HCT116 (cell line): ENCODE results near the gene HSPA12A. TPM values are rescaled to one million over a fixed set of nuclear protein-coding genes. Genes with fewer than 3 reads are reported as not detected.

Experiments used
- ATAC-seq: fragments of 200-7000 bp; cut with Tn5 transposase; 2 replicates; pipeline ENCODE4 v1.9.1; 2020; ENCODE audit warnings: mild to moderate bottlenecking, moderate library complexity
- BruUV-seq: library from RNA; stranded (reverse); fragments of 400-500 nt; replicated peaks from 2 replicates; lab custom pipeline; 2021; lab: Mats Ljungman, UMichigan
- CTCF ChIA-PET: fragments of 300-600 bp; sonication (Branson Sonifier 250); formaldehyde crosslinking; loops from one replicate; lab custom pipeline; 2021; ENCODE audit warnings: antibody characterized with exemption; lab: Charles Lee
- POLR2A ChIA-PET: fragments of 300-600, 350-600 bp; sonication (Branson Sonifier 250); formaldehyde crosslinking; loops from one replicate; lab custom pipeline; 2021; ENCODE audit warnings: antibody characterized with exemption; lab: Charles Lee
- RAD21 ChIA-PET, 2 experiments: fragments of 300-600 bp; sonication (Branson Sonifier 250); formaldehyde crosslinking; loops; one replicate each; lab custom pipeline; 2023; ENCODE audit warnings: low total read pairs in 2 of 2; ENCODE audit not compliant: uncharacterized antibody in 2 of 2, unreplicated experiment in 2 of 2, low non-redundant PET in 1 of 2; lab: Charles Lee
- DNase-seq: peaks from one replicate; pipeline ENCODE4 v3.0.0-alpha.2; 2010; ENCODE audit warnings: low read depth, low spot score
- H2AFZ ChIP-seq: fragments of 200-600 bp; shearing (Covaris generic), sonication (generic); 2 replicates; pipeline ENCODE4 v1.6.1; 2017; ENCODE audit warnings: low read depth, mixed run types, mixed read lengths, antibody characterized with exemption, low read length; ENCODE audit not compliant: poor library complexity, severe bottlenecking
- H3K27ac ChIP-seq: 2 replicates; pipeline ENCODE4 v1.5.1; 2012; ENCODE audit warnings: low read depth, low read length
- H3K27me3 ChIP-seq: fragments of 200-600 bp; sonication (generic); 2 replicates; pipeline ENCODE4 v1.6.1; 2016; ENCODE audit warnings: mixed run types, low read length, mixed read lengths; ENCODE audit not compliant: insufficient read depth
- H3K36me3 ChIP-seq, 2 experiments: fragments of 200-500 bp in 1 of 2; fragments of 200-600 bp in 1 of 2; sonication (Bioruptor generic) in 1 of 2; sonication (generic) in 1 of 2; 2 replicates each; pipeline versions ENCODE4 v1.5.1 to v1.6.1; 2014 to 2016; ENCODE audit warnings: low read length in 2 of 2, inconsistent platforms in 1 of 2, mixed read lengths in 1 of 2, mixed run types in 1 of 2; ENCODE audit not compliant: insufficient read depth in 2 of 2, control insufficient read depth in 1 of 2
- H3K4me1 ChIP-seq, 2 experiments: fragments of 200-600 bp in 1 of 2; sonication (generic) in 1 of 2; 2 replicates each; pipeline versions ENCODE4 v1.5.1 to v1.6.1; 2012 to 2017; ENCODE audit warnings: low read length in 2 of 2, inconsistent platforms in 1 of 2, mild to moderate bottlenecking in 1 of 2, mixed read lengths in 1 of 2, mixed run types in 1 of 2, moderate library complexity in 1 of 2; ENCODE audit not compliant: insufficient read depth in 2 of 2, control insufficient read depth in 1 of 2
- H3K4me2 ChIP-seq: fragments of 200-600 bp; sonication (generic); 2 replicates; pipeline ENCODE4 v1.6.1; 2017; ENCODE audit warnings: mixed run types, low read length, mixed read lengths
- H3K4me3 ChIP-seq, 2 experiments: fragments of 200-600 bp in 1 of 2; sonication (generic) in 1 of 2; replicated peaks in 1 of 2; 2 replicates each; pipeline ENCODE4 v1.5.1; 2011 to 2016; ENCODE audit warnings: low read length in 2 of 2, control low read depth in 1 of 2, low read depth in 1 of 2, mild to moderate bottlenecking in 1 of 2, mixed read lengths in 1 of 2, mixed run types in 1 of 2
- H3K79me2 ChIP-seq: fragments of 200-600 bp; sonication (generic); 2 replicates; pipeline ENCODE4 v1.6.1; 2017; ENCODE audit warnings: mild to moderate bottlenecking, mixed run types, low read length, moderate library complexity, mixed read lengths; ENCODE audit not compliant: insufficient read depth
- H3K9ac ChIP-seq: fragments of 200-600 bp; sonication (generic); 2 replicates; pipeline ENCODE4 v1.6.1; 2016; ENCODE audit warnings: low read length, mixed read lengths
- H3K9me2 ChIP-seq: fragments of 200-600 bp; sonication (generic), shearing (Covaris generic); 2 replicates; pipeline ENCODE4 v1.6.1; 2017; ENCODE audit warnings: mixed run types, mild to moderate bottlenecking, moderate library complexity; ENCODE audit not compliant: insufficient read depth
- H3K9me3 ChIP-seq, 2 experiments: fragments of 200-500 bp in 1 of 2; fragments of 200-600 bp in 1 of 2; sonication (Bioruptor generic) in 1 of 2; sonication (generic) in 1 of 2; 2 replicates each; pipeline ENCODE4 v1.6.1; 2014 to 2017; ENCODE audit warnings: low read length in 2 of 2, mixed read lengths in 2 of 2, inconsistent platforms in 1 of 2, low read depth in 1 of 2, mild to moderate bottlenecking in 1 of 2, mixed run types in 1 of 2, moderate library complexity in 1 of 2; ENCODE audit not compliant: control insufficient read depth in 1 of 2, insufficient read depth in 1 of 2
- H4K20me1 ChIP-seq: fragments of 200-600 bp; sonication (generic), shearing (Covaris generic); 2 replicates; pipeline ENCODE4 v1.6.1; 2017; ENCODE audit warnings: mixed run types, mild to moderate bottlenecking, moderate library complexity; ENCODE audit not compliant: insufficient read depth
- CBX3 ChIP-seq: IDR thresholded peaks from 2 replicates; pipeline ENCODE4 v1.6.1; 2012; ENCODE audit warnings: low read depth
- EGR1 ChIP-seq: IDR thresholded peaks from 2 replicates; pipeline ENCODE4 v1.6.1; 2012; ENCODE audit warnings: low read depth
- ELF1 ChIP-seq: IDR thresholded peaks from 2 replicates; pipeline ENCODE4 v1.6.1; 2012; ENCODE audit warnings: low read depth, borderline replicate concordance
- EZH2phosphoT487 ChIP-seq: fragments of 200-600 bp; IDR thresholded peaks from 2 replicates; pipeline ENCODE4 v1.6.1; 2018; ENCODE audit warnings: antibody characterized with exemption, borderline replicate concordance
- POLR2AphosphoS5 ChIP-seq: IDR thresholded peaks from 2 replicates; pipeline ENCODE4 v1.6.1; 2011; ENCODE audit warnings: mild to moderate bottlenecking, low read depth, low read length, moderate library complexity
- RAD21 ChIP-seq: IDR thresholded peaks from 2 replicates; pipeline ENCODE4 v1.6.1; 2012; ENCODE audit warnings: low read depth, mild to moderate bottlenecking
- SIN3A ChIP-seq: IDR thresholded peaks from 2 replicates; pipeline ENCODE4 v1.6.1; 2012; ENCODE audit warnings: low read depth
- YY1 ChIP-seq: IDR thresholded peaks from 2 replicates; pipeline ENCODE4 v1.6.1; 2011; ENCODE audit warnings: low read length, low read depth, moderate library complexity, mild to moderate bottlenecking; ENCODE audit not compliant: insufficient replicate concordance; ENCODE audit errors: extremely low read depth
- ZFX ChIP-seq: fragments of 450-650 bp; IDR thresholded peaks from 2 replicates; pipeline ENCODE4 v1.6.1; 2017
- ZNF274 ChIP-seq: fragments of 200-500 bp; sonication (Bioruptor generic); IDR thresholded peaks from 2 replicates; pipeline ENCODE4 v1.6.1; 2014; ENCODE audit warnings: mild to moderate bottlenecking, low read depth, low read length, inconsistent platforms
- intact Hi-C: fragments of 100-400 bp; cut with micrococcal nuclease; formaldehyde crosslinking; loops from 2 replicates; pipeline ENCODE4 v1.10.0; 2022
- total RNA-seq: library from RNA; stranded (reverse); gene quantifications from one replicate; pipeline ENCODE4 v1.2.1, GENCODE V29; 2021; ENCODE audit not compliant: unreplicated experiment
- TF ChIP-seq, protein P1 (sequence below), 3 experiments: fragments of 200-600 bp in 1 of 3; sonication (generic) in 1 of 3; IDR thresholded peaks in 2 of 3; conservative IDR thresholded peaks in 1 of 3; 2 replicates each; pipeline ENCODE4 v1.5.1; 2012 to 2017; ENCODE audit warnings: low read depth in 2 of 3, low read length in 2 of 3, antibody characterized with exemption in 1 of 3, borderline replicate concordance in 1 of 3, control low read depth in 1 of 3, mild to moderate bottlenecking in 1 of 3, mixed read lengths in 1 of 3, mixed run types in 1 of 3, moderate library complexity in 1 of 3; ENCODE audit not compliant: insufficient read depth in 1 of 3
- TF ChIP-seq, protein P2 (sequence below): IDR thresholded peaks from 2 replicates; pipeline ENCODE4 v1.6.1; 2012
- TF ChIP-seq, protein P3 (sequence below): IDR thresholded peaks from 2 replicates; pipeline ENCODE4 v1.6.1; 2012
- TF ChIP-seq, protein P4 (sequence below): IDR thresholded peaks from 2 replicates; pipeline ENCODE4 v1.6.1; 2011; ENCODE audit warnings: mild to moderate bottlenecking, low read length, moderate library complexity; ENCODE audit not compliant: insufficient replicate concordance; ENCODE audit errors: extremely low read depth

The HSPA12A gene
- total RNA-seq, 1 experiment from 2014 or later, result 19.8 TPM

DNA sequence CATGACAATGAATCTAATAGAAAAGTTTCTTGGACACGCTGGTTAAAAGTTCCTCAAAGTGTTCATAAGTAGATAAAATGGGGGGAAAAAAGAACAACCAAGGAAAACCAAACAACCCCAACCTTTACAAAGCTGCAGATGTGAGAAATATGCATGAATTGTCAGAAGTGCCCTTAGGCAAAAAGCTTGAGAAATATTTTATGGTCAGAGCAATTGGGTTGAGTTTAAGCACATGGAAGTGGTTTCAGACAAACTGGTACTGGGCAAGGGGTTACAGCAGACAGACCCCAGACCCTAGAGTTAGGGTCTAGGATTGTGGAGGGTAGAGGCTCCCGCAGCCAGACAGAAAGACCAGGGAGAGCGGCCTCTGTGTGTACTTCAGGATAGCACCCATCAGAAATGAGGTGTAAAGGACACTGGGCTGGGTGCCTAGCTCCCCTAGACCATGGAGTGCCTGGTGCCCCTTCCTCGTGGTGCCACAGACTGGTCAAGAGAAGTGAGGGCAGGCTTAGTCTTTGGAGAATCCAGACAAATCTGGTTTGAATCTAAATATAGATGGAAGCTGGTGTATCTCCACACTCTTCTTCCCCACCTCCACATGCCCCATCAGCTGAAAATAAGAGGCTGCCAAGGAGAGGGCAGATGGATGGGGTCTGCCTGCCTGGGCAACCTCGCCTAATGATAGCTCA, 84.4 kb downstream of the HSPA12A start:
- DNase-seq, result no peak
- CTCF ChIA-PET, result interaction anchor here (1.3 kb wide), 1 partner anchor 517 kb away, joined by 4 read pairs; no protein-coding TSS in a partner anchor

DNA sequence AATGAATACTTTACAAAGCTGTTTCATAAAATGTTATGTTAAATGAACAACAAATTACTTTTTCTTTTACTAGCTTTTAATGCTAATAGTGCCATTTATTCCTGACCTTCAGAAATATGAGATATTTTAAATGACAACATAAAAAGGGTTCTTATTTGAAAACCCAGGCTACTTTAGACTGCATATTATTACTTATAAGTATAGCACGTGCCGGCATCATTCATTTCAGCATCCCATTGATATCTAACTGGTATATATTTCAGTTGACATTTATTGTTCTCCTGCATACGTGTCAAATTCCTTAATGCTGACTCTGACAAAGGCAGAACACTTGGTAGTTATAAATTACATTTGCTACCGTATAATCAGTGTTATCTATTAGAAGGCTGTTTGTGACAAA, 86.3 kb downstream of the HSPA12A start:
- POLR2A ChIA-PET, result no interaction called here
- Histone ChIP-seq H3K9me3 (no peaks in the 10 kb centered on the region), H3K79me2 (no peaks in the 10 kb centered on the region), H3K36me3 (no peaks in the 10 kb centered on the region), H3K4me1 (no peaks in the 10 kb centered on the region), H3K27me3 (0 out of 2 replicates have a peak, but pooled peaks cover 12% of the 10 kb centered on the region), H3K4me2 (no peak overlapping the region), H3K9ac (no peak overlapping the region), H2AFZ (no peak overlapping the region), H3K9me2 (no peaks in the 10 kb centered on the region), H3K4me3 (no peak overlapping the region), H3K27ac (no peak overlapping the region), H4K20me1 (no peaks in the 10 kb centered on the region)
- ATAC-seq, result no peak
- RAD21 ChIA-PET, result no interaction called here
- BruUV-seq, result no TSS peak
- CTCF ChIA-PET, result no interaction called here
- no peak for DNase-seq
- intact Hi-C loops, result no loop called here
- no peak for TF ChIP-seq SIN3A
- no peak for TF ChIP-seq POLR2AphosphoS5
- TF ChIP-seq ZFX, result no peak
- TF ChIP-seq YY1, result no peak
- no peak for TF ChIP-seq EZH2phosphoT487
- TF ChIP-seq, protein P1, sequence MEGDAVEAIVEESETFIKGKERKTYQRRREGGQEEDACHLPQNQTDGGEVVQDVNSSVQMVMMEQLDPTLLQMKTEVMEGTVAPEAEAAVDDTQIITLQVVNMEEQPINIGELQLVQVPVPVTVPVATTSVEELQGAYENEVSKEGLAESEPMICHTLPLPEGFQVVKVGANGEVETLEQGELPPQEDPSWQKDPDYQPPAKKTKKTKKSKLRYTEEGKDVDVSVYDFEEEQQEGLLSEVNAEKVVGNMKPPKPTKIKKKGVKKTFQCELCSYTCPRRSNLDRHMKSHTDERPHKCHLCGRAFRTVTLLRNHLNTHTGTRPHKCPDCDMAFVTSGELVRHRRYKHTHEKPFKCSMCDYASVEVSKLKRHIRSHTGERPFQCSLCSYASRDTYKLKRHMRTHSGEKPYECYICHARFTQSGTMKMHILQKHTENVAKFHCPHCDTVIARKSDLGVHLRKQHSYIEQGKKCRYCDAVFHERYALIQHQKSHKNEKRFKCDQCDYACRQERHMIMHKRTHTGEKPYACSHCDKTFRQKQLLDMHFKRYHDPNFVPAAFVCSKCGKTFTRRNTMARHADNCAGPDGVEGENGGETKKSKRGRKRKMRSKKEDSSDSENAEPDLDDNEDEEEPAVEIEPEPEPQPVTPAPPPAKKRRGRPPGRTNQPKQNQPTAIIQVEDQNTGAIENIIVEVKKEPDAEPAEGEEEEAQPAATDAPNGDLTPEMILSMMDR (IDR thresholded peaks at IDR 0.05 in 2 of 3, conservative IDR thresholded peaks at IDR 0.05 in 1 of 3; ENCODE audit: borderline replicate concordance in 1 of 3, insufficient read depth in 1 of 3, low read depth in 2 of 3, low read length in 2 of 3), result no peak
- no peak for TF ChIP-seq CBX3
- no peak for TF ChIP-seq EGR1
- no peak for TF ChIP-seq ZNF274
- TF ChIP-seq ELF1, result no peak
- TF ChIP-seq, protein P2, sequence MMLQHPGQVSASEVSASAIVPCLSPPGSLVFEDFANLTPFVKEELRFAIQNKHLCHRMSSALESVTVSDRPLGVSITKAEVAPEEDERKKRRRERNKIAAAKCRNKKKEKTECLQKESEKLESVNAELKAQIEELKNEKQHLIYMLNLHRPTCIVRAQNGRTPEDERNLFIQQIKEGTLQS, result no peak

More for the DNA sequence above, 84.4 kb downstream of the HSPA12A start:
- H3K9ac ChIP-seq, result no peak overlapping the region
- no peak overlapping the region for H2AFZ ChIP-seq
- H3K79me2 ChIP-seq, result no peaks in the 10 kb centered on the region
- 0 out of 2 replicates have a peak, but pooled peaks cover 12% of the 10 kb centered on the region for H3K27me3 ChIP-seq
- no peak overlapping the region for H3K4me3 ChIP-seq
- H3K36me3 ChIP-seq, result no peaks in the 10 kb centered on the region
- TF ChIP-seq, protein P3, sequence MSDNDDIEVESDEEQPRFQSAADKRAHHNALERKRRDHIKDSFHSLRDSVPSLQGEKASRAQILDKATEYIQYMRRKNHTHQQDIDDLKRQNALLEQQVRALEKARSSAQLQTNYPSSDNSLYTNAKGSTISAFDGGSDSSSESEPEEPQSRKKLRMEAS, result no peak
- TF ChIP-seq ELF1, result no peak
- no peak for TF ChIP-seq ZFX
- TF ChIP-seq CBX3, result no peak
- TF ChIP-seq, protein P4, sequence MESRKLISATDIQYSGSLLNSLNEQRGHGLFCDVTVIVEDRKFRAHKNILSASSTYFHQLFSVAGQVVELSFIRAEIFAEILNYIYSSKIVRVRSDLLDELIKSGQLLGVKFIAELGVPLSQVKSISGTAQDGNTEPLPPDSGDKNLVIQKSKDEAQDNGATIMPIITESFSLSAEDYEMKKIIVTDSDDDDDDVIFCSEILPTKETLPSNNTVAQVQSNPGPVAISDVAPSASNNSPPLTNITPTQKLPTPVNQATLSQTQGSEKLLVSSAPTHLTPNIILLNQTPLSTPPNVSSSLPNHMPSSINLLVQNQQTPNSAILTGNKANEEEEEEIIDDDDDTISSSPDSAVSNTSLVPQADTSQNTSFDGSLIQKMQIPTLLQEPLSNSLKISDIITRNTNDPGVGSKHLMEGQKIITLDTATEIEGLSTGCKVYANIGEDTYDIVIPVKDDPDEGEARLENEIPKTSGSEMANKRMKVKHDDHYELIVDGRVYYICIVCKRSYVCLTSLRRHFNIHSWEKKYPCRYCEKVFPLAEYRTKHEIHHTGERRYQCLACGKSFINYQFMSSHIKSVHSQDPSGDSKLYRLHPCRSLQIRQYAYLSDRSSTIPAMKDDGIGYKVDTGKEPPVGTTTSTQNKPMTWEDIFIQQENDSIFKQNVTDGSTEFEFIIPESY, result no peak
- no peak for TF ChIP-seq RAD21
- no peak for TF ChIP-seq POLR2AphosphoS5
- BruUV-seq, result no TSS peak
- no peaks in the 10 kb centered on the region for H3K4me1 ChIP-seq
- H3K9me3 ChIP-seq, result no peaks in the 10 kb centered on the region
- H3K4me2 ChIP-seq, result no peak overlapping the region
- no peaks in the 10 kb centered on the region for H4K20me1 ChIP-seq
- H3K27ac ChIP-seq, result no peak overlapping the region
- POLR2A ChIA-PET, result no interaction called here
- no peaks in the 10 kb centered on the region for H3K9me2 ChIP-seq
- intact Hi-C loops, result no loop called here
- no peak for ATAC-seq
- RAD21 ChIA-PET, result no interaction called here
